Hematopoietic multipotent progenitor cell (in vitro differentiated cells): ENCODE data around the gene CABP4. TPM values are rescaled to one million over a fixed set of nuclear protein-coding genes. Genes with fewer than 3 reads are reported as not detected.
A peak's percentile ranks its signal among the peaks of the same experiment; 100 is the strongest.

Experiments used
- DNase-seq, 3 donors: peaks; one replicate each; pipeline ENCODE4 v3.0.0-alpha.2; 2011 to 2015; ENCODE audit warnings: low read depth in 2 of 3, low spot score in 2 of 3
- small RNA-seq: library from RNA; depleted of rRNA; stranded (forward); fragments of <200 nt; gene quantifications from one replicate; pipeline ENCODE3, GENCODE V24; 2012
- total RNA-seq: library from RNA; depleted of rRNA; stranded (reverse); fragments of >200 nt; gene quantifications from one replicate; pipeline ENCODE4 v1.2.3, GENCODE V29; 2012

CABP4 gene
- total RNA-seq, 1 donor = 1.6 TPM

GRCh38 chr11:67505605-67506396, 50.6 kb downstream of the CABP4 start:
- DNase-seq = peak; percentile 87 to 94 (median 92)

DNA sequence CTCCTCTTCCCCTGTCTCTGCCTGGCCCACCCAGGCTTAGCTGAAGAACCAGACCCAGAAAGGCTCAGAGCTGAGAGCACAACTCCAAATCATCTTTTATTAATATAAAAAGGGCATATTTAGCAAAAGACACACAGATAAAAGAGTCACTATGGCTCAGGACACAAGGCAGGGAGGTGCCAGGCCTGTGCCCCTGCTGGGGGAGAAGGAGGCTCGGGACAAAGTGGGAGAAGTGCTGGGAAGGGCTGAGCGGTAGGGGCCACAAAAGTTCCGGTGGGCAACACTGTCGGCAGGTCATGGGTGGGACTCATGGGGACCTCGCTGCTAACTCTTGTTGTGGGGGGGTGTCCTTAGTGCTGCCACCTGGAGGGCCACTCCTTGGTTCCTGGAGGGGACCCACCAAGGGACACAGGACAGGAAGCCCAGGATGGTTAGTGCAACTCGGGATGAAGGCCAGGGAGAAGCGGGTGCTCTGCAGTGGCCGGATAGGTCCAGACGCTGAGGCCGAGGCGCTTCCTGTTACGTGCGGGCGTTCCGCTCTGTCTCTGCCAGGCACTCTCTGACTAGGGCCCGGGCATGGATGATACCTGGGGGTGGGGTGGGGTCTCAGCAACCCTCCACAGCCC, 51.4 kb downstream of the CABP4 start:
- no peak for DNase-seq

DNA sequence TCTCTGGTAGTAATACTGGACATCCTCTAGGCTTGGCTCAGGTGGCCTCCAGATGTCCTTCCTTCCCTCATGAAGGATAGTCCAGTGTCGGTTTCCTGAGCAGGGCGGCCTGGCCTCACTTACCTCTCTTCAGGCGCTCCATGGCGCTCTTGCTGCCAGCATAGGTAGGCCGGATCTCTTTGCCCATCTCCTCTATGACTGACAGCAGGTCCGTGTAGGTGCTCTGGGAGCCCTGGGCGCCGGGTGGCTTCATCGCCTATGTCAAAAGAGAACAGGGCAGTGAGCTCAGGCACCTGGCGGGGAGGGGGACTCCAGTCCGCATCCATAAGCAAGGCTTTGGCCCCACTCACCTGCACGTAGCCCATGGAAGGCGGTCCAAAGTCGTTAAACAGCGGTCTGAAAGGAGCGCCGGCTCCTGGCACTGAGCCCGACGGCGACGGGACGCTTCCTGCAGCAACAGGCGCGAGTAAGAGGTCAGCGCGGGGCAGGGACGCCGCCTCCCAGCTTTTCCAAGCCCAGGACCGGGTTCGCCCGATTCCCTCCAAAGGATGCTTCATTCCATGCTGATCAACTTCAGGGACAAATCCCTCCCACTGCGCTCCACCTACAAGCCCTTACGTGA, 52.2 kb downstream of the CABP4 start:
- DNase-seq = no peak

DNA sequence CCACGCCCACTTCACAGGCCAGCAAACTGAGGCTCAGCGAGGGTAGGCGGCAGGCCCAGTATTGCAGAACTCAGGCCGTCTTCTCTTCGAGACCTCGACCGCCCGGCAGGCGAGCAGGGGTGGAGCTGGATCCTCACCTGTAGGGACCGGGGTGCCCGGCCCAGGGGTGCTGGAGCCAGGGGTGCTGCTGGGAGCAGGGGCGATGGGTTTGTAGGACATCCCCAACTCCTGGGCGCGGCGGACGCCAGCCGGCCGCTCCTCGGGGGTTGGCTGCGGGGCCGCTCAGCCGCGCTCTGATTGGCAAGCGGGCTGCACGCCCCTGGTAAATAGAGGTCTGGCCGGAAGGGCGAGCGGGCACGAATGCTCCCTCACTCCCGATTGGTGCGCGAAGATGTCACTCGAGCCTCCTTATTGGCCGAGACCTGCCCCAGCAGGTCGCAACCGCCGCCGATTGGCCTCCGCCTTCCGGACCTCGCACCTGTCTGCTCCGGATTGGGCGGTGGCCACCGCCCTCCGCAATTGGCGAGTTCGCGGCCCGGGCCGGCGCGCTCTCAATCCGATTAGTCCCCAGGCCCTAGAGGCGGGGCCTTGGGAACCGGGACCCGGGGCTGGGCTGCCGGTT, 52.8 kb downstream of the CABP4 start, which contains the start of gene CDK2AP2:
CDK2AP2 (minus strand) TSS at position 299 of the 622 bp plus-strand sequence; CDS start at position 219, 80 bp downstream.
- peak; percentile 95 to 99 (median 99) for DNase-seq

DNA sequence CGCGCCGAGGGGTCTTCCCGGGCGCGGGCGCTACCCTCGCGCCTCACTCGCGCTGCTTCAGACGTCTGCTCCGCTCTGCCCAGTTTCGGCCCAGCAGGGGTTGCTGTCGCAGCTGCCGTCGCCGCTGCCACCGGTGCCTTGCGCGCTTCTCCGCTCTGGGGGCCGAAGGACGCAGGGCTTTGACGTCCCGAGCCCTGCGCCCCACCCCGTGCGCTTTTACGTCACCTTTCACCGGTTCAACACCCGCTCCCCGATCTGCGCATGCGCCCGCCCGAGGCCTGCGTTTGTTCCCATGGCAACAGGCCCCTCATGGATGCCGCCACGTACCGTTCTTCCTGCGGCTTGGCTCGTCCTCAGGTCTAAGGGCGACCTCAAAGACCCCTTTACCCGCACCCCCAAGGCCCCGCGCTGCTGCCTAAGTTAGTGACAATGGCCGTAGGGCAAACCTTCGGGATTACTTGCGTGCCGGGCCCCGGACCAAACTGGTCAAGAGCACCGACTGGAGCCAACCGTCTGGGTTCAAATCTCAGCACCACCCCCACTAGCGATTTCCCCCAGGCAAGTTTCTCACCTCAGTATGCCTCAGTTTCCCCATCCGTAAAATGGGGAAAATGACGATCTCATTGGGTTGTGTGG, 53.5 kb downstream of the CABP4 start:
- peak; percentile 98 to 100 (median 98) for DNase-seq

DNA sequence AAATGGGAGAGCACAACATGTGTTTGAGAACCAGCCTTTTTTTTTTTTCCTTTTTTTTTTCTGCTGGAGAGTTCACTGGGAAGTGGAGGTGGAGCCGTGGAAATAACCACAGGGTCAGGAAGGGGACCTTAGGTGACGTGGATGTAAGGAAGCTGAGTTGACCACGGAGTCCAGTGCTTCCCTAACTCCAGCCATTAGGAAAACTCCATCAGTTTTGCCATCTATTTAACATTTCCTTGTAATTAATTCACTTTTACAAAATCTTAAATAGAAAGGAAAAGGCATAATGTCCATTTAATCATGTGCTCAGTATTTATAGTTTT, 54.8 kb downstream of the CABP4 start:
- no peak for DNase-seq

Small RNA genes lying within 50 kb of the gene (small RNA-seq; reads per million reads assigned to genes)
- not detected for gene MIR6752

Other genes starting within 250 kb of the CABP4 start
- 543 TPM for gene GRK2, start 188.9 kb upstream of the CABP4 start, total RNA-seq
- gene ANKRD13D, start 166.1 kb upstream of the CABP4 start, total RNA-seq = 77.8 TPM
- gene SSH3, start 151.8 kb upstream of the CABP4 start, total RNA-seq = 28.0 TPM
- gene POLD4, start 101.8 kb upstream of the CABP4 start, total RNA-seq = 56.6 TPM
- 0.81 TPM for gene CLCF1, start 81.8 kb upstream of the CABP4 start, total RNA-seq
- 28.3 TPM for gene RAD9A, start 63.4 kb upstream of the CABP4 start, total RNA-seq
- 328 TPM for gene PPP1CA, start 53.5 kb upstream of the CABP4 start, total RNA-seq
- gene TBC1D10C, start 51.3 kb upstream of the CABP4 start, total RNA-seq = 73.2 TPM
- gene CARNS1, start 39.7 kb upstream of the CABP4 start, total RNA-seq = 3.0 TPM
- 63.0 TPM for gene RPS6KB2, start 26.9 kb upstream of the CABP4 start, total RNA-seq
- gene PTPRCAP, start 17.7 kb upstream of the CABP4 start, total RNA-seq = 230 TPM
- gene CORO1B, start 11.9 kb upstream of the CABP4 start, total RNA-seq = 120 TPM
- 0.27 TPM for gene GPR152, start 2.6 kb upstream of the CABP4 start, total RNA-seq
- gene TMEM134, start 13.9 kb downstream of the CABP4 start, total RNA-seq = 30.4 TPM
- gene AIP, start 27.7 kb downstream of the CABP4 start, total RNA-seq = 141 TPM
- gene PITPNM1, start 50.0 kb downstream of the CABP4 start, total RNA-seq = 21.0 TPM
- gene CDK2AP2, start 52.8 kb downstream of the CABP4 start, total RNA-seq = 42.5 TPM
- not detected for gene CABP2, start 68.1 kb downstream of the CABP4 start, total RNA-seq
- 593 TPM for gene GSTP1, start 128.5 kb downstream of the CABP4 start, total RNA-seq
- gene NDUFV1, start 151.6 kb downstream of the CABP4 start, total RNA-seq = 234 TPM
- gene NUDT8, start 174.6 kb downstream of the CABP4 start, total RNA-seq = 19.9 TPM
- gene TBX10, start 184.4 kb downstream of the CABP4 start, total RNA-seq = not detected
- gene ACY3, start 195.4 kb downstream of the CABP4 start, total RNA-seq = 13.7 TPM
- gene ALDH3B2, start 219.3 kb downstream of the CABP4 start, total RNA-seq = under 0.01 TPM